GM19035 (cell line): Measurements from ENCODE around the gene KCNAB1.
"Not testable (repeated sequence)": the region's sequence is repeated elsewhere in the genome, so short reads cannot be mapped to it uniquely, and the experiment has no call there.

Experiments
- ATAC-seq: cut with Tn5 transposase; IDR thresholded peaks from one replicate; pipeline ENCODE4 v1.9.1; 2021; ENCODE audit not compliant: unreplicated experiment

KCNAB1 gene

DNA sequence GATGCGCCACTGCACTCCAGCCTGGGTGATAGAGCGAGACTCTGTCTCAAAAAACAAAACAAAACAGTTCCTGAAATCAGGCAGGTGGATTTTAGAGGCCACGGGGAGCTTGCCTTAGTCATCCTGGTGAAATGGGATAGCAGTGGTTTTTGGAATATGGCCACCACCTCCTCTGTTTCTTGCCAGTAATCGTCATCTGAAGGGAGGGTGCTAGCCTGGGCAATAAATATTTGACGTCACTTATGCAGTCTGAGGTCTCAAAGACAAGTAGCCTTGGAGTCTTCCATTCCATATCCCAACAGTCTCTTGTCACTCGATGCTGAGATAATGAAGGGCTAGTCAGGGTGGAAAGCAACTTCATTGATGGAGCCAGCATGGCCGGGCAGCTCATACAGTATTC, 55.2 kb downstream of the KCNAB1 start:
- ATAC-seq: no peak

DNA sequence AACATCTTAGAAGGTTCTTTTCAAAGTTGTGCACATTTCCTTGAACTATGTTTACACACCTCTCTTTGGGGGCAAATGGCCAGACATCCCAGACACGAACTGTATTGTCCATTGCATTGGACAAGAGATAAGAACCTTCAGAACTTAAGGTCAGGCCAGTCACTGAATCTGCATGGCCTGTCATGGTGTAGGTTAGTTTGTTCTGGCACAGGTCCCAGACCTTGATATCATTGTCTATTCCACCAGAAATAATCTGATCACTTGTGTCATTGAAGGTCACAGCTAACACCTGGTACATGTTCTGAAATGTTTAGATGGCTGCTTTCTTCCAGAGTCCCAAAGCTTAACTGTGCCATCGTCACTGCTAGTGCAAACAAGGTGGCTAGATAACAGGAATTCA, 55.7 kb downstream of the KCNAB1 start:
- ATAC-seq: no peak

DNA sequence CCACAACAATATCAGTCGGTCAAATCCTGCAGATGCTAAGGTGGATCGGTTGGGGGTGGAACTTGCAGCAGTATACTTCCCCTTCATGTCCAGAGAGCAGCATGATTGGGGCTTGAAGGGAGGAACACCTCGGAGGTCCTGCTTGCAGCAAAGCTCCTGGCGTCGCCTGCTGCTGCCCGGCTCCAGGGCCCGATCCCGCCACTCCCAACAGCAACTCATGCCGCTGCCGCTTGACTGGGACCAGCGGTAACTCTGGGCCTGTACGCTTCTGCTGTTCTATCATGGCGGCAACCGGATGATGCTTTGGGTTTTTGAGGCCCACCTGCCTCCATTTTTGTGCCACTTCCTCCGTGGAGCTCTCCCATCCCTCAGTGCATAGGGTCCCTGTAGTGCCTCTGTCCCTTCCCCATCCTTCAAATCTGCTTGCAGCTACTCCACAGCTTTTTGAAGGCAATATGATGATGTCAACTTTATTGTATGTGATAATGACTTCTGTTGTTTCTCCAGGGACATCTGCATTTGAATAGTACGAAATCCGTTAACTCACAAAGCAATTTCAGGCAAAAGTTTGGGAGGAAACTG, 56.3 kb downstream of the KCNAB1 start:
- ATAC-seq: no peak

DNA sequence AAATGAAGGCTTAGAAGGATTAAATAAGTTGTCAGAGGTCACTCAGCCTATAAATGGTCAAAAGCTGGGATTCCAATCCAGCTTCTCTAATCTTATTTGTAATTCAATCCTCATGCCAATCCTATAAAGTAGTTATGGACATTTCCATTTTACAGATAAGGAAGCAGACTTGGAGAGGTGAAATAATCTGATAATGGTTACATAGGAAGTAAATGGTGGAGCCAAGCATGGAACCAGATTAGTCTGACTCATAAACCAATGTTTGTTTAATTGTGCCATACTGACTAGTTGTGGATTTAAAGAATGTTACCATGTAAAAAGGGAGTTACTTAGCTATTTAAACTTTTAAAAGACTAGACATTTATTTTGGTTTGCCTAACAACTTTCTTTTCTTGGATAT, 59.7 kb downstream of the KCNAB1 start:
- ATAC-seq: no peak

DNA sequence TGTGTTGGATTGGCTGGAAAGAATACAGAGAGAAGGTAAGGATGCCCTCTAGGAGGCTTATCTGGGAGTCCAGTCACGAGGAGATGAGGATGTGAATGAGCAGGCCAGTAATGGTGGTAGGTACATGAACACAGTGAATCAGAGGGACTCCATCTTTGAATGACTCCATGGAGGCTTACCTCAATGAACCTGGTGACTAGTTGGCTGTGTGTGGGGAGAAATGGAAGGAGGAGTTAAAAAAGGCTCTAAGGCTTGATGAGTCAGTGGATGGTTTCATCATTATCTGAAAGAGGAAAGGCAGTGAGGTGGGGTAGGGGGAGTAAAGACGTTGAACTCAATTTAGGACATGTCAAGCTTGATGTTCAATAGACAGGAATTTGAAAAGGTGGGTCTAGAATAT, 61.1 kb downstream of the KCNAB1 start:
- ATAC-seq: no peak

DNA sequence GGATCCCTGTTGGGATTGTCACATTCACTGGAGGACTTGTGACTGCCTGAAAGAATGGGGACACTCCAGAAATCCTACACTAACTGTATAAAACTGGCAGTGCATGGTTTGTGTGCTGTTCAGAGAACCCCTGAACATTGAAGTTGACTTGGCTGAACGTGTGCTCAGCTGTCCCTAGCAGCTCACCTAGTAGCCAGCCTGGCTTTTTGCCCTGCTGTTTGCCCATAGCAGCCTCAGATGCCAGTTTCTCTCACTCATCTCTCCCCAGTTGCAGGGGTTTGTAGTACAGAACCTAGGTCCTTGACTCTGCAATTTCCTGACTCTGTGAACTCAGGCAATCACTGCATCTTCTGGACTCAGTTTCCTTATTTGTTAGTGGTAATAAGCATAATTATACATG, 63.0 kb downstream of the KCNAB1 start:
- ATAC-seq: no peak

DNA sequence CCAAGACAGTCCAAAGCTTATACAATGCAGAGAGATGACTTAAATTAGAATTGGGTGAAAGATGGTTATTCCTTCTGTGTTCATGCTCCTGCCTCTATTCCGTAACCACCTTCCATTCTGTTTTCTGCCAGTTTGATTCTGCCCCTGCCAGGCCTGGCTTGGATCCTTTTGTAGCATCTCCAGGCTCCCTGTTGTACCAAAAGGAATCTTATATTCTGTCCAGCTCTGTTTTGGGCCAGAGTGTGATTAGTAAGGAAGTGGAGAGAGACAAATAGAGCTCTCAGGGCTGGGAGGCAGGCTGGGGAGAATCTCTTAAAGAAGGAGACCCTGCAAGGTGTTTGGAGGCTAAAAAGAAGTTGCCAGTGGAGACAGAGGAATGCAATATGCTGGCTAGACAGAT, 63.8 kb downstream of the KCNAB1 start:
- no peak for ATAC-seq

DNA sequence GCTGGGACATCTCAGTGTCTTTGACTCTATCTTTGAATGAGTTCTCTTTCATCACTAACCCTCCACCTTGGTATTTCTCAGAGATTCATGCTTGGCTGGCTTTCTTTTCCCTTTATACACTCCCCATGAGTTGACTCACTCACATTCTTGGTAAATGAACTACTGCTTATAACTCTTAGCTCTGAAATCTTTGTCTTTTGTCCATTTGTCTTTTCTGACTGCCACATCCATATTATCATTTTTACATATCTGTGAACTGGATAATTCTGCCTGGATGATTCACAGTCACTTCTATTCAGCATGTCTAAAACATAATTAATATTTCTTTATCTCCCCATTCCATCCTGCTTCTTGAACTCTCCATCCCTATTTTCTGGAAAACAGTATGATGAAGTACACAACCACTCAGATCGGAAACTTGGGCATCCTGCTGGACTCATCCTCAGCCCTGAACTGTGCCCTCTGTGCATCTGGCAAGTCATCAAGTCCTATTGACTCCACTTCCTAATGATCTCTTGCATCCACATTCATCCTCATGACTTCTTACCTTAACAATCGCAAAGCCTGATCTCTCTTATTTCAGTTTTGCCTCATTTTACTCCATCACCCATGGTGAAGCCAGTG, 66.9 kb downstream of the KCNAB1 start:
- ATAC-seq: no peak

DNA sequence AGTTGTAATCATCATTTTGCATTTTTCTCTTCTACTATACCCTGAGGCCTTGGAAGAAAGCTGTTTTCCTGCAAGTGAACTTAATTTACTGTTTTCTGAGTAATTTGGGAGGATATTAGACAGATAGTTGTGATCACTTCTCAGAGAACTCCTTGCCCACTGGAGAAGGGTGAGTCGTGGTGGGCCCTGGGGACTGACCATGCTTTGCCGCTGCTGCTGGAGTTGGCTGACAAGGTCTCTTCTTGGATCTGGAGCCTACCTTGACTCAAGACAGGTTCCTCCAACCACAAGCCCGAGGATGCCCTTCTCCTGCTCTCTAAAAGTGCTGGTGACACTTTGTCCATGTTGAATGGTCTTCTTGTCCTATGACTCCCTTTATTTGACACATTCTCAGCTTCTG, 68.4 kb downstream of the KCNAB1 start:
- no peak for ATAC-seq

DNA sequence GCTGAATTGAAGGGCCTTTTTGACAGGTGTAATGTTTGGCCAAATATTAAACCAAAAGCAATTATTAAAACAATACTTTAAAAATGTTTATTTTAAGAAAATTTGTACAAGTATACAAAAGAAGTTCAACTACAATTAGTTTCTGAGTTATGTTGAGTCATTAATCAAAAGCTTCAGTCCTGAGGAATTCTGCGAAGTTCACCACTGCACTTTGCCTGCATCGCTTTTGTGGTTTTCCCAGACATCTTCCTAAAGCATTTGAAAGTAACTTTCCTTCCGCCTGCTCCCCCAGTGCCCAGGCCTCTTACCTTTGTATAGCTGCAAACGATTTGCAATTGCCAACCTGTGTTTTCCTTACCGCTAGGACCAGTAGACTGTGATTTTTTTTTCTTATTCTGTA, 69.5 kb downstream of the KCNAB1 start:
- no peak for ATAC-seq

DNA sequence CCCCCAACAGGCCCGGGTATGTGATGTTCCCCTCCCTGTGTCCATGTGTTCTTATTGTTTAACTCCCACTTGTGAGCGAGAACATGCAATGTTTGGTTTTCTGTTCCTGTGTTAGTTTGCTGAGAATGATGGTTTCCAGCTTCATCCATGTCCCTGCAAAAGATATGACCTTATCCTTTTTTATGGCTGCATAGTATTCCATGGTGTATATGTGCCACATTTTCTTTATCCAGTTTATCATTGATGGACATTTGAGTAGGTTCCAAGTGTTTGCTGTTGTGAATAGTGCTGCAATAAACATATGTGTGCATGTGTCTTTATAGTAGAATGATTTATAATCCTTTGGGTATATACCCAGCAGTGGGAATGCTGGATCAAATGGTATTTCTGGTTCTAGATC, 74.6 kb downstream of the KCNAB1 start:
- not testable (repeated sequence) for ATAC-seq

DNA sequence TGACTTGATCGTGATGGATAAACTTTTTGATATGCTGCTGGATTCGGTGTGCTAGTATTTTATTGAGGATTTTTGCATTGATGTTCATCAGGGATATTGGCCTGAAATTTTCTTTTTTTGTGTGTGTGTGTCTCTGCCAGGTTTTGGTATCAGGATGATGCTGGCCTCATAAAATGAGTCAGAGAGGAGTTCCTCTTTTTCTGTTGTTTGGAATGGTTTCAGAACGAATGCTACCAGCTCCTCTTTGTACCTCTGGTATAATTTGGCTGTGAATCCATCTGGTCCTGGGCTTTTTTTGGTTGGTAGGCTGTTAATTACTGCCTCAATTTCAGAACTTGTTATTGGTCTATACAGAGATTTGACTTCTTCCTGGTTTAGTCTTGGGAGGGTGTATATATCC, 76.8 kb downstream of the KCNAB1 start:
- ATAC-seq: not testable (repeated sequence)

DNA sequence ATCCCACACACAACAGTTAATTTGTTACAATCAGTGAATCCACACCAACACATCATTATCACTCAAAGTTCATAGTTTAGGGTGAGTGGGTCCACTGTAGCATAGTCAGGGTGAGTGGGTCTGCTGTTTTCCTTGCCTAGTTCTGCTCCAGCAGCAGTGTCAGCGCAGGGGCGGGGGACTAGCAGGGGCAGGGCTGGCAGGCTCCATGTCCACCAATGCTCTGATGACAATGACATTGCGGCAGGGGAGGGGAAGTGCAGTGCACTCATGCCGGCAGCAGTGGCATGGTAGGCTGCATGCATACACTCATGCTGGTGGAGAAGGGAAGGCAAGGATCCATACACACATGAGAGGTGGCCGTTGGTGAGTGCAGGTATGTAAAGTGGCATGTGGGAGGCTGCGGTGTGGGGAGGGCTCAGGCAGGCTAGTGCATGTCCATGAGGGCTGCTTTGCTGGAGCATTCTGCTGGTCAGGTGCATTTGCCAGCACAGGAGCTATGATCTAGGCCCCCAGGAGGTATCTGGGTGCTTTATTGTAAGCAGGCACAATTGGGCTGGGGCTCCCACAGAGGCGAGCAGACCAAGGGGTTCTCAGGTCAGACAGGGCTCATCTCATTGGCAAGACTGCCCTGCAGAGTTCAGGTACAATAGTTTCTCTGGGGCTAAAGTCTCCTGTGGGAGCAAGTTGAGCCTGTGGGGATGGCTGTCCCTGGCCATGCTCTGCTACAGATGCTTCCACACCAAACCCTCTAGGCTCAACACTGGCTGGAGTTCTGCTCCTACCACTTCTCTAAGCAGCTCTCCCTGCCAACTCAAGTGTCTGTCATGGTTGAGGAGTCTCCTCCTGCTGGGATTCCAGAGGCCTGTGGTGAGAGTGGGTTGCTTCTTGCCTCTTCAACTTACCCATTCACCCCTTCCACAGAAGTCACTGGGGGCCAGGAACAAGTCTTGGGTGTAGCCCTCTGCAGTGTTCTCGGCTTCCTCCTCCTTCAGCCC, 81.3 kb downstream of the KCNAB1 start:
- ATAC-seq: no peak

DNA sequence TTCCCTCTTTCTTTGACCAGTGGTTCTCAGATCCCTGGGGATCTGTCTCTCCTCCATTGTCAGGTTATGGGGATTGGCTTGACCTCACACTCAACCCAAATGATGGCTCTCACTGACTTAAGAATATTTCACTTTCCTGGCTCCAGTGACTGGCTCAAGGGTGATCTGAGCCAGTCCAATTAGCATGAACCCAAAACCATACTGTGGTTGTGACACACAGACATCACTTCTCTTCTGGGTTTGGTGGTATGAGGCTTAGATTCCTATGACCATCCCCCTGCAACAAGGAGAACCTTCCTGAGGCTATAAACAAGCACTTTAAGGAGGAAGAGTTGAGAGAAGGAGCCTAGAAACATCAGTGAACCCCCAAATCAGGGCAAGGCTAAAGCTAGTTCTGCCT, 85.8 kb downstream of the KCNAB1 start:
- ATAC-seq: no peak

DNA sequence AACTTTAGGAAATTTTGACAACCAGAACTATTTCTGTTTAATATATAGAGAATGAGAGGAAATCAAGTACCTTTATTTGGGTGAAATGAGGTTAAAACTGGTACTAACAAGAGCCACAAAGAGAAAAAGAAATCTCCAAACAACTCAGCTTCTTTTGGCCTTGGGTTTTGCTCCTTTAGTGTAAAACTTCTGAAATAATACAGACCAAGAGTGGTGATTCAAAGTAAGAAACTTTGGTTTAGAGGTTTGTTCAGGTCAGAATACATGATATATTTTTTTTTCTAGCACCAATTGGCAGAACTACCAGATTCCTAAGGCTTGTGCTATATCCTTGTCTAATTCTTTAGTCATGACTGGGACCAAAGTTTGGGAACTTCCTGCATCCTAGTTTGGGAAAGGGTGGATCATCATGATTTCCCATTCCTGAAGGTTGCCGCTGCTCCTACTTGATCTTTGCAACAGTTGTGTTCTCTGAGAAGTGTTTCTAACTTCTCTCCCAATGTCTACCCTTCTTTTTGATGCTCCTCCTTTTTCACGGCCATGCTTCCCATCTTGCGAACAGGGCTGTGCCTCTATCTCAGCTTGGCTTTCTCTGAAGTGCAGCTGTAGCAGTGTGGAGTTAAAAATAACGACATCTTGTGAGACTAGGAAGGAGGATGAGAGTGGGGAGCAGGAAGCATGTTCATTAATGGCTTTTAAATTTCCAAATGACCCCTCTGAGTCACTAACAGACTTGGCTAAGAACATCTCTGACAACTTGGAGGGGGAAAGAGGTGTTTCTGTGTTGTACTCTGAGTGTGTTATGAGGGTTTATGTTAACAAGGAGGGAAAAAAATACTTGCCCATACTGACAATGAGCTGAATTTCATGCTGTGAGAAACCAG, 87.7 kb downstream of the KCNAB1 start:
- no peak for ATAC-seq

DNA sequence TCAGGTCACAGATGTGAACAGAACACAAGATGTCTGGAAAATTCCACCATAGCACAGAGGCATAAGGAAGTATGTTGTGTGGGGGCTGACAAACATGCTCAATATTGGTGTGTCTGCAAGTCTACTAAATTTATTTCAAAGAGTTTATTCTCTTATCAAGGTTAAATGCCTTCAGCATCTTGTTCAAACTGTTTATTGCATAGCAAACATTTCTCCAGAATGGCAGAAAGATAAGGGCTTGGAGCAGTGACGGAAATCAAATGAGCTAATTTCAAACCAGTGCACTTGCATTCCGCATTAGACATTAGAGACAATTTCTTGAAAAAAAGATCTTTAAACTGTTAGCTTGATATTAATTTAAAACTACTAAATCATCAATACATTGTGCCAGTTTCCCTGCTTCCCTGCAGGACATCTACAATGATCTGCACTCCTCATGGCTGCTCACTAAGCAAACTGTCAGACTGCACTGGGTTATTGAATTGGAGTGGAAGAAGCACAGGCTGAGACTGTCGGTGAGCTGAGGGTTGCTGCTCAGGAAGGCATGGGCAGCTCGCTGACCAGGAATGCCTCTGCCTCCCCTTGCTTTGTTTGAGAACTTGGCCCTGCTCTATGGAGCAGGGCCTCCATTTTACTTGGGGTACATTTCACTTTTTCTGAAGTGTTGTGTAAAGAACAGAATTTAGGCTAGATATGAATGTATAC, 89.4 kb downstream of the KCNAB1 start:
- no peak for ATAC-seq

DNA sequence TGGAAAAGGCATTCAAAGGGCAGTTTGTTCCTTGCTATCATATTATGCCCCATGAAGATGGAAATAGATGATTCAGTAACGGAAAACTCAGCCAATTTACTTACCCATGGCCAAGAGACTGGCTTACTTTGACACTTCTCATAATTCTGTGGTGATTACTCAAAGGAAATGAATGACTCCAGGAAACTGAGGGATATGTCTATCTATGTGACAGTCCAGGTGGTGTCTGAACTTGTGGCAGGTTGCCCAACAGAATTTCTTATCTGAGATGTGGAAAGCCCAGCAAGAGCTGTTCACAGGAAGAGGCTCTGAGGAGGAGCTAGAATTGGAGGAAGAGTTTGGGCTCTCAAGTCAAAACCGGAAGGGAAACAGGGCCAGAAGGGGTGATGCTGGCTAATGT, 91.2 kb downstream of the KCNAB1 start:
- no peak for ATAC-seq

DNA sequence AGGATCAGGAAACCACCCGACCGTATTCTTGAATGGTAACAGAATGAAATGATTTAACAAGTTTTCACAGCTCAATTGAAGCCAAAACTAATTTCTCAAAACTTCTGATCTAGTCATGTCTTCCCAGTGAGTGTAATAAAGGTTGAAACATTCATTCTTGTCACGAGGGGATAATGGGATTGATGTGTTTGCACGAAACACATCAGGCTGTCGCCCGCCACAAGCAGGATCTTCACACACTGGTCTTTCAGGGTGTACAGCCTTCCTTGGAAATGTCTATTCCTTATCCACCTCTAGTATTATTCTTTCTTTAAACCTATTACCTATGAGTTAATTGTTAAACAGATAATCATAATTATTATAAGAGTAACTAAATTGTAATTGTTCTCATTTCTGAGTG, 94.3 kb downstream of the KCNAB1 start:
- ATAC-seq: no peak

DNA sequence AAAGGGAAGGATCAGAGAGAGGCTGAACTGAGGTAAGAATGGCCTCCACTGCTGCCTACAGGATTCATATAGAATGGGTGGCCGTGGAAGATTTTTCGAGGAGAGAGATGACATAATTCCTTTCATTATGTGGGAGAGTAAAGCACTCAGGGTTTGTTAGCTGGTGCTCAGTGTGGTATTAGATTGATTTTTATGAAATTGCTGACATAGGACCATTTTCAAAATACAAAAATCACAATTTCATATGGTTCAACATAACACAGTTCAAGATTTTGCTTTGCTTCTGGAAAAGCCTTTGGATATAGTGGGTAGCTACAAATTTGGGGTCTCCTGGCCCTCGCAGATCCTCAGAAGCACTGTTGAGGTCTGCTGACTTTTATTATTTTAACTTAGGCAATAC, 95.4 kb downstream of the KCNAB1 start:
- ATAC-seq: no peak

DNA sequence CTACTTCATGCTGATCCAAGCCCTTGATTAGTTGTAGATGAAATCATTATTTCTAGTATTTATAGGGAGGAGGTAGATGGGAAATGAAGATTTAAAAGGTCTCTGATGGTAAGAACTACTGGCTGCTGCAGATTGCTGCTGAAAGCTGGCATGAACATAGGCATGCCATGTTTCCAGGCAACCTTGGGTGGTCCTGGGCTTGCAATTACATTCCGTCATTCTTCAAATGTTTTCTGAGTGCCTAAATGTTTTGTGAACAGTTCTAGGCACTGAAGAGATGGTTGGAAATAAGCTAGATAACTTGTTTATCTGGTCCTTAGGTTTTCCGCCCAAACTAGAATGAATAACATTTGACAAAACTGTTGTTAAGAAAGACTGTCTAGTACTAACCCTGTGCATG, 95.8 kb downstream of the KCNAB1 start:
- ATAC-seq: no peak

DNA sequence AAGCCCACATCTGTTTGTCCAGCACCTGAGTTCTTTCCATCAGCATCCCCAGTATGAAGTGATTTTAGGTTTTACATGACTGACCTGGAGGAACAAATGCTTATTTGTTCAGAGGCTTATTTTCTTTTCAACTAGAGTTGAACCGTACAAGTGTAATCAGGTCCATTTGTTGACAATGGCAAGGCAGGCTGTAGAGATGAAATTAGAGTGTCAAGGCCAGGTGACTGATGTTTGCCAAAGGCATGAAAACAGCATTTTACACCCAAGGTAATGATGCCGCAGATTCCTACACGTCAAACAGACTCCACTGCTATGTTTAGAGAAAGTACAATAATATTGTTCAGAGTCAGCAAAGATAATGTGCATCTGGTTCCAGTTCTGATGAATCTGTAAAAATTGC, 96.5 kb downstream of the KCNAB1 start:
- no peak for ATAC-seq
